Aorta (tissue), 5 donors: ENCODE results near the gene NFKB1. TPM values are rescaled to one million over a fixed set of nuclear protein-coding genes. Genes with fewer than 3 reads are reported as not detected.

Experiments
- ATAC-seq: fragments of 200-7000 bp; cut with Tn5 transposase; one replicate; pipeline ENCODE4 v1.9.1; 2022; ENCODE audit warnings: moderate library complexity; ENCODE audit not compliant: low FRiP score
- DNase-seq, 2 donors: peaks; one replicate each; pipeline ENCODE4 v3.0.0-alpha.2; 2020
- H3K27ac ChIP-seq, 2 donors: one replicate each; pipeline ENCODE4 v1.5.1; 2013; ENCODE audit warnings: low read length in 2 of 2, mild to moderate bottlenecking in 2 of 2, moderate library complexity in 2 of 2, control low read depth in 1 of 2, inconsistent platforms in 1 of 2, low read depth in 1 of 2
- H3K27me3 ChIP-seq, 2 donors: one replicate each; pipeline ENCODE4 v1.6.1; 2013; ENCODE audit warnings: control low read depth in 1 of 2, low read length in 1 of 2, mild to moderate bottlenecking in 1 of 2, moderate library complexity in 1 of 2; ENCODE audit not compliant: insufficient read depth in 2 of 2, control insufficient read depth in 1 of 2
- H3K36me3 ChIP-seq, 2 donors: one replicate each; pipeline ENCODE4 v1.6.1; 2013; ENCODE audit warnings: control low read depth in 1 of 2, low read length in 1 of 2, mild to moderate bottlenecking in 1 of 2; ENCODE audit not compliant: insufficient read depth in 2 of 2, control insufficient read depth in 1 of 2
- H3K4me1 ChIP-seq, 2 donors: one replicate each; pipeline ENCODE4 v1.6.1; 2013; ENCODE audit warnings: low read length in 2 of 2, control low read depth in 1 of 2, mild to moderate bottlenecking in 1 of 2, moderate library complexity in 1 of 2; ENCODE audit not compliant: insufficient read depth in 2 of 2, control insufficient read depth in 1 of 2
- H3K4me3 ChIP-seq, 2 donors: one replicate each; pipeline ENCODE4 v1.5.1; 2013; ENCODE audit warnings: low read length in 2 of 2, control low read depth in 1 of 2, mild to moderate bottlenecking in 1 of 2
- H3K9me3 ChIP-seq: one replicate; pipeline ENCODE4 v1.6.1; 2013; ENCODE audit warnings: mild to moderate bottlenecking, low read length; ENCODE audit not compliant: control insufficient read depth
- WGBS, 2 donors: extraction: QIAGEN DNeasy Blood & Tissue Kit; methylation state at CpG; one replicate each; pipeline ENCODE4 v1.1.7; 2013; 5-methylcytosine and 5-hydroxymethylcytosine counted together
- intact Hi-C, 2 donors: fragments of 100-400 bp; cut with DNase I; formaldehyde crosslinking; loops; one replicate each; pipeline versions ENCODE4 v1.14.2 to v1.15.0; 2022
- polyA plus RNA-seq, 2 donors: library from polyadenylated mRNA; stranded (reverse); fragments of 200-250 nt; gene quantifications; one replicate each; pipeline ENCODE4 v1.2.3, GENCODE V29; 2013
- total RNA-seq, 2 donors: library from RNA; stranded (reverse); fragmentation: NEBNext Ultra II Directional; extraction: Animal tissue kit (Norgen Biotek cat#: 25700); gene quantifications; one replicate each; pipeline ENCODE4 v1.2.1, GENCODE V29; 2021
- donor health status: healthy with polysubstance abuse.
- donor health status: Bipolar disorder and iron deficiency.
- donor health status: DM: no; HTN: no; CAD: no.
- donor health status: DM: no; HTN: no; CAD: no.
- donor health status: DM: yes; HTN: yes; CAD: no.

NFKB1 gene
- total and polyA plus RNA-seq, 4 donors = 10.9 to 48.4 (median 26.0) TPM

DNA sequence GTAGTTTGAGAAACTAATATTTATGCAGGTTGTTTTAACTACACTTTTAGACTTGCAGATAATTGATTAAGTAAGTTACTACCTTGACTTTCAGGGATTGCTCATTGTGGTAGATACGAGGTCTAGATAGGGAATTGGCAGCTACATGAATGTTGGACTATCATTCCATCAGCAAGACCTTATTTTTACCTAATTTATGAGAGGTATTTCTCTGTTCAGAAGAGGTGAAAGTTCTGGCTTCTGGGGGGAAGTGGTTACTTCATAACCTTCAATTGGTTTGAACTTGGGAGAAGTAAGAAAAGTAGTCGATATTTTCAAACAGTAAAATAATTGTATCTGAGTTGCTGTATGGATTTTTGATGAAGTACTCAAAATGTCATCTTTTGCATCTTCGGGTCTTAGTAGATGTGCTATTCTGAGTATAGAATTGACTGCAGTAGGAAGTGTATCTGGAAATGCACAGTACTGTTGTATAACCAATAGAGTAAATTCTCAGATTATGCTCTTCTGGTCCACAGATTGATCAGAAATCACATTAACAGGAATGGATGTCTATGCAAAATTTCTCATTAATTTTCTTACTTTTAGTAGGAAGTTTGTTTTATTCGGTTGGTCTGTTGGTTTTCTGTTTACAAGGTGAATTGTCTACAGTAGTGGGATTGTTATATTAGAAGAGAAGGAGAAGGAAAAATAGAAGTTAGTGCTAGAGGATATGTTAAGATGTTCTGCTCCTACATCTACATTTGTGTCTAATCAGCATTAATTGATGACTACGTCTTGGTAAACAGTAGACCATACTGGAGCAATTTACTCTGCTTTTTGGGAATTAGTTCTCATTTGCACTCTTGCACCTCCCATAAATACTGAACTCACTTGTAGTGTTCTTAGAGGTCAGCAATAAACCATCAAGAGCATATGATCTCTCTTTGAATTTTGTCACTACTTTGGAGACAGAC lies 3.0 kb downstream of the NFKB1 start:
- Histone ChIP-seq H3K4me3 (no peak overlapping the region), H3K27me3 (peaks cover 0 to under 1% of the 10 kb centered on the region in 2 donors), H3K27ac (no peak overlapping the region), H3K36me3 (no peaks in the 10 kb centered on the region), H3K4me1 (peaks cover 1 to 3% of the 10 kb centered on the region in 2 donors), H3K9me3 (no peaks in the 10 kb centered on the region)
- 84 to 85% methylated on average over 5 of the region's 5 CpGs for WGBS, 2 donors
- ATAC-seq (no peak), DNase-seq (no peak)
- intact Hi-C loops = loop anchor here (5.0 kb wide), 3 partner anchors 323 to 513 kb away; partner anchors contain the start of genes CISD2 (in 1 of the 2), SLC9B1 (in 1 of the 2) and UBE2D3 (in 1 of the 2)

DNA sequence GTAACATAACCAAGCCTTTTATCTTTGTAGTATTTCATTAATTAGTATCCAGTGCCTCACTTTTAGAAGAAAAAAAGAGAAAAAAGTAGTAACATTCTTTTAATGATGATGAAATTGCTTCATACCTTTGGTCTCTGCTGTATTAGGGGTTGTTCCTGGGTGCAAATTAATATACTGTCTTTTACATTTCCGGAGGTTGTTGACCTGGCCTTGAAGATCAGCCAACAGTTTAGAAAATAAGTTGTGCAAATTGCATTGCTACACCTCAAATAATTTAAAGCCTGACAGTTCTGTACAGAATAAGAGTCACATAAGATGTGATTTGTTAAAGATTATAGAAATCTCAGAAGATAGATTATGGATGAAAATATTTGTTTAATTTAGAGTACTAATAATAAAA lies 3.8 kb downstream of the NFKB1 start:
- Histone ChIP-seq H3K4me1 (peaks cover 0 to 3% of the 10 kb centered on the region in 2 donors), H3K27me3 (no peaks in the 10 kb centered on the region), H3K27ac (no peak overlapping the region), H3K9me3 (no peaks in the 10 kb centered on the region), H3K4me3 (no peak overlapping the region), H3K36me3 (no peaks in the 10 kb centered on the region)
- no peak for DNase-seq
- WGBS, 2 donors = 74 to 86% methylated on average over 1 of the region's 1 CpG
- intact Hi-C loops = loop anchor here (5.0 kb wide), 3 partner anchors 322 to 512 kb away; partner anchors contain the start of genes CISD2 (in 1 of the 2), SLC9B1 (in 1 of the 2) and UBE2D3 (in 1 of the 2)
- no peak for ATAC-seq

DNA sequence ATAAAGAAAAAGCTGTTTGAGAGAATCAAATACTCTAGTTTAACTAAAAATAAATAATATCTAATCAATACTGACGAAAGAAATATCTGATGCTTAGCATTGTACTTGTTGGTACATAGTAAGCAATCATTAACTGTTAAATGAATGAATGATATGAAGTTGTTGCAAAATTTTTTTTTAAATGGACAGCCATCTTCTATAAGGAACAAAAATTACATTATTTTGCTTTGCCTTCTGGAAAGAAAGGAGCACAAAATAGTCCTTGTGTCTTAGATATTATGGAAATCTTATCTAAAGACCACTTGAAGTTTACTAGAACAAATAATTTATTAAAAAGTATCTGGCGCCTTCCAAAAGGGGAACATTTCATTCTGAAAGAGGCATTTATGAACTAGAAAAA lies 4.5 kb downstream of the NFKB1 start:
- Histone ChIP-seq H3K27me3 (no peaks in the 10 kb centered on the region), H3K4me3 (no peak overlapping the region), H3K27ac (no peak overlapping the region), H3K9me3 (no peaks in the 10 kb centered on the region), H3K36me3 (no peaks in the 10 kb centered on the region), H3K4me1 (peaks cover 0 to 3% of the 10 kb centered on the region in 2 donors)
- intact Hi-C loops = no loop called here
- WGBS, 2 donors = 91 to 96% methylated on average over 2 of the region's 2 CpGs
- no peak for DNase-seq
- no peak for ATAC-seq

DNA sequence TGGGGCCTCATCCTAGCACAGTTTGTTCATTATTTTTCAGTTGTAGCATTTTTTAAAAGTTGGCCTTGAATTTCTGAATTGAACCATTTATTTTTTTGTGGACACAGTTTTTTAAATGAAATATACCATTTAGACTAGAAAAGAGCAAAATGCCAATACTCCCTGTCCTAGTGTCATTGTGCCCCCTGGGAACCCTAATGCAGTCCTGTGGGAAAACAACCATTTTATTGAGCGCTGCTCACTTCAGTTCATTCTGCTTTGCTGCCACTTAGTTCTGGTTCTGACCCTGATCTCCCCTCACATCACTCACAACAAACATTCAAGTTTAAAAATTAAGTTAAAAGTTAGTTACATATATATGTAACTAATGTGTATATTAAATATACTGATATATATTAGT lies 5.4 kb downstream of the NFKB1 start:
- WGBS, 2 donors = 93 to 99% methylated on average over 1 of the region's 1 CpG
- intact Hi-C loops = no loop called here
- Histone ChIP-seq H3K27ac (no peak overlapping the region), H3K36me3 (no peaks in the 10 kb centered on the region), H3K27me3 (no peaks in the 10 kb centered on the region), H3K4me1 (peaks cover 0 to 3% of the 10 kb centered on the region in 2 donors), H3K4me3 (no peak overlapping the region), H3K9me3 (no peaks in the 10 kb centered on the region)
- no peak for DNase-seq
- no peak for ATAC-seq

DNA sequence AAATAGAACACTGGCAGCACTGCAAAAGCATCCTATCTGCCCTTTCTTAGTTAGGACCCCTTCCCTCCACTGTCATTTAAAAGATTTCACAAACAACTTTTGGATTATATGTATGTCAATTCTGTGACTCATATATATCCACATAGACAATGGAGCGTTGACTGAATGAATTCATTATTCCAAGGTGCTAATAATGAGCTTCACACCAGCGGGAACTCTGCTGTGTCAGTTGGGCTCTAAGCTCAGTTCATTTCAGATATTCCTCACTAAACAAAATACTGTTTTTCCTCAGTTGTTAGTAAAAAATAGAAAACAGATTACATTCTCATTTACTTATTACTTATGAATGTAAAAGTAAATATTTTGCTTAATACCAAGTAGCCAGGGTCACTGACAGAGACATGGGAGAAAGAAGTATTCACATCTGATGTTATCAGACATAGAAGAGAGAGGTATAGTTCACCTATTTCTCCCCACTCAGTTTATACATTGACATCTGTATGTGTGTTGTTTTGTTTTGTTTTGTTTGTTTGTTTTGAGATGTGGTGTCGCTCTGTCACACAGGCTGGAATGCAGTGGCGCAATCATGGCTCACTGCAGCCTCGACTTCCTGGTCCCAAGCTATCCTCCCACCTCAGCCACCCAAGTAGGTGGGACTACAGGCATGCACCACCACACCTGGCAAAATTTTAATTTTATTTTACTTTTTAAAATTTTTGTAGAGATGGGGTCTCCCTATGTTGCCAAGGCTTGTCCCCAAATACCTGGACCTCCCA lies 10.9 kb downstream of the NFKB1 start:
- no peaks in the 10 kb centered on the region for H3K27me3 ChIP-seq
- DNase-seq = no peak
- 95% methylated on average over 5 of the region's 5 CpGs for WGBS, 2 donors
- no peak overlapping the region for H3K27ac ChIP-seq
- no peaks in the 10 kb centered on the region for H3K36me3 ChIP-seq
- H3K4me3 ChIP-seq = no peak overlapping the region
- intact Hi-C loops = no loop called here
- ATAC-seq = no peak
- H3K4me1 ChIP-seq = no peaks in the 10 kb centered on the region
- H3K9me3 ChIP-seq = no peaks in the 10 kb centered on the region

DNA sequence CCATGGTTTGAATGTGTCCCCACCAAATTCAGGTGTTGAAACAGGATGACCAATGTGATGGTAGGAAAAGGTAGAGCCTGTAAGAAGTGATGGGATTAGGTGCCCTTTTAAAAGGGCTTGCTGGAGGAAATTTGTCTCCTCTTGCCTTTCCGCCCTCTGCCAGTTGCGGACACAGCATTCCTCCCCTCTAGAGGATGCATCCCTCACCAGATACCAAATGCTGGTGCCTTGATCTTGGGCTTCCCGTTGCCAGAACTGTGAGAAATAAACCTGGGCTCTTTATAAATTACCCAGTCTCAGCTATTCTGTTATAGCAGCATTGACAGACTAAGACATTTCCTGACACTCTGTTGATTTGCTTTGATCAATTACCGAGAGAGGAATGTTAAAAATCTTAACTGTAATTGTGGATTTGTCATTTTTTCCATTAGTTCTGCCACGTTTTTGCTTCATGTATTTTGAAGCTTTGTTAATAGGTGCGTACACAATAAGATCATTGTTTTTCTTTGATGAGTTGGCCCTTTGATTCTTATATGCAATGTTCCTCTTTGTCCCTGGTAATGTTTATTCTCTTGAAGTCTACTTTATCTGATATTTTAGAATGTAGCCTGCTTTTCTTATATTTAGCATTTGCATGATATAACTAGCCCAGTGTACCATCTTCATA lies 13.3 kb downstream of the NFKB1 start:
- Histone ChIP-seq H3K4me3 (no peak overlapping the region), H3K27ac (no peak overlapping the region), H3K4me1 (no peaks in the 10 kb centered on the region), H3K36me3 (no peaks in the 10 kb centered on the region), H3K9me3 (no peaks in the 10 kb centered on the region), H3K27me3 (no peaks in the 10 kb centered on the region)
- ATAC-seq (no peak), DNase-seq (no peak)
- intact Hi-C loops = no loop called here
- 71 to 78% methylated on average over 6 of the region's 6 CpGs for whole genome bisulfite sequencing, 2 donors

DNA sequence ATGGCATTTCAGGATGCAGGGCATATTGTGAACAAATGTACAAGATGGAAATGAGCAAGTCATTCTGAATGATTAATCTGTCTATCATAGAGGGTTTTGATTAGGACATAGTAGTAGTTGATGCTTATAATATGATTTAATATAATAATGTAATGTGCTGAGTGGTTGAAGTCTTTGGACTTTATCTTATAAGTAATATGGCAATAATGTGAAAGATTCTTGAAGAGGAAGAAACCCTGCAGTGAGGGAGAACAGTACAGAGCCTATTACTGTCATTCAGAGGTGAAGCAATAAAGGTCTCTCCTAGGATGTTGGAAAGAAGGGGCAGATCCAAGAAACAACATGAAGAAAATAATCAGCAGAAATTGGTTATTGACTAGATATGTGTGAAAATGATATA lies 16.6 kb downstream of the NFKB1 start:
- no peaks in the 10 kb centered on the region for H3K9me3 ChIP-seq
- intact Hi-C loops = no loop called here
- no peak overlapping the region for H3K4me3 ChIP-seq
- H3K27ac ChIP-seq = no peak overlapping the region
- no peaks in the 10 kb centered on the region for H3K36me3 ChIP-seq
- H3K27me3 ChIP-seq = no peaks in the 10 kb centered on the region
- ATAC-seq (no peak), DNase-seq (no peak)
- no peaks in the 10 kb centered on the region for H3K4me1 ChIP-seq

DNA sequence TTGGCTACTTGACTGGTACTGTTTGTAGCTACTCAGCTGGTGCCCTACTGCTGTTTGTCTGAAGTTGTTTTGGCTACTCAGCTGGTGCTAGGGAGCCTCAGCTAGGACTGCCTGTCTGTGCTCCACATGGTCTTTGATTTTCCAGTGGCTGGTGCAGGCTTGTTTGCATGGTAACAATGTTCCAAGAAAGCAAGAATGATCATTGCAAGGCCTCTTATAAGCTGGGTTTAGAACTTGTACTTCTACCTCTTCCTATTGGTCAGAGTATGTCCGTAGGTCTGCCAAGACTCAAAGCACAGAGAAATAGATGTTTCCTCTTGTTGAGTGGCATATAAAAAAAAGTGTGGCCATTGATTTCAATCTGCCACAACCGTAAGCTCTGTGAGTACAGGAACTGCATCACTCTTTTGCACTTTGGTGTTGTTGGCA lies 17.6 kb downstream of the NFKB1 start:
- 87 to 91% methylated on average over 2 of the region's 2 CpGs for WGBS, 2 donors
- DNase-seq (no peak), ATAC-seq (no peak)
- H3K27ac ChIP-seq = no peak overlapping the region
- no peaks in the 10 kb centered on the region for H3K27me3 ChIP-seq
- H3K36me3 ChIP-seq = no peaks in the 10 kb centered on the region
- H3K9me3 ChIP-seq = no peaks in the 10 kb centered on the region
- intact Hi-C loops = no loop called here
- no peaks in the 10 kb centered on the region for H3K4me1 ChIP-seq
- no peak overlapping the region for H3K4me3 ChIP-seq
